ENCODE data around the gene YWHAB. TPM values are rescaled to one million over a fixed set of nuclear protein-coding genes. Genes with fewer than 3 reads are reported as not detected.

The YWHAB gene
- total and polyA plus RNA-seq, 10 donors = 85.8 to 237 (median 174) TPM

DNA sequence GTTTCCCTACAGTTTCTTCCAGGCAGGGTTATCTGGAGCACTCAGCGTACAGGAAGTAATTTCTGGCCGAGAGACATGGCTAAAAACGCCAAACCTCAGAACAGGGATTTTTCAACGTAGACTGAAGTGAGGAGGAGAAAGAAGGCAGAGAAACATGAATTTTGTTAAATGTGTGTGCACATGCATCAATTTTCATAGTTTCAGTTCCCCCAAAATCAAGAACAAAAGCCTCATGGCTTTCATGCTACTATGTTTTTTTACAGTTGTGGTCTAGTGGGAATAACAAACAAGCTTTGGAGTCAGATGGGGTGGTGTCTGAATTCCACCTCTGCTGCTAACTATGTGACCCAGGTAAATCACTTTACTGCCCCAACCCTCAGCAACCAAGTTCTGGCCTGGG, 69.8 kb downstream of the YWHAB start:
- DNase-seq = no peak
- Histone ChIP-seq H3K27me3 (replicated peaks in 1 of 7) (no peaks in the 10 kb centered on the region), H3K27ac (peak overlapping the region in 4 of 8 donors; percentile 4 to 67 (median 38)), H3K9me3 (no peaks in the 10 kb centered on the region), H3K4me3 (no peak overlapping the region), H3K4me1 (peaks cover 11 to 68% (median 30%) of the 10 kb centered on the region in 6 donors), H3K36me3 (peaks cover 0 to 77% (median 60%) of the 10 kb centered on the region in 6 donors)
- intact Hi-C loops (cut with DNase I; ENCODE audit: low total_unique reads) = loop anchor here (10.0 kb wide), 1 partner anchor 60 kb away; no protein-coding TSS in a partner anchor
- 50 to 76% (median 64%) methylated on average over 4 of the region's 4 CpGs for WGBS, 5 donors
- TF ChIP-seq POLR2AphosphoS5 (IDR thresholded peaks at IDR 0.05) (no peak), POLR2A (IDR thresholded peaks at IDR 0.05) (no peak)
- TF ChIP-seq, protein P1, sequence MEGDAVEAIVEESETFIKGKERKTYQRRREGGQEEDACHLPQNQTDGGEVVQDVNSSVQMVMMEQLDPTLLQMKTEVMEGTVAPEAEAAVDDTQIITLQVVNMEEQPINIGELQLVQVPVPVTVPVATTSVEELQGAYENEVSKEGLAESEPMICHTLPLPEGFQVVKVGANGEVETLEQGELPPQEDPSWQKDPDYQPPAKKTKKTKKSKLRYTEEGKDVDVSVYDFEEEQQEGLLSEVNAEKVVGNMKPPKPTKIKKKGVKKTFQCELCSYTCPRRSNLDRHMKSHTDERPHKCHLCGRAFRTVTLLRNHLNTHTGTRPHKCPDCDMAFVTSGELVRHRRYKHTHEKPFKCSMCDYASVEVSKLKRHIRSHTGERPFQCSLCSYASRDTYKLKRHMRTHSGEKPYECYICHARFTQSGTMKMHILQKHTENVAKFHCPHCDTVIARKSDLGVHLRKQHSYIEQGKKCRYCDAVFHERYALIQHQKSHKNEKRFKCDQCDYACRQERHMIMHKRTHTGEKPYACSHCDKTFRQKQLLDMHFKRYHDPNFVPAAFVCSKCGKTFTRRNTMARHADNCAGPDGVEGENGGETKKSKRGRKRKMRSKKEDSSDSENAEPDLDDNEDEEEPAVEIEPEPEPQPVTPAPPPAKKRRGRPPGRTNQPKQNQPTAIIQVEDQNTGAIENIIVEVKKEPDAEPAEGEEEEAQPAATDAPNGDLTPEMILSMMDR (IDR thresholded peaks at IDR 0.05 in 8 of 11, conservative IDR thresholded peaks at IDR 0.05 in 3 of 11) = no peak

- intact Hi-C loops (cut with DNase I; ENCODE audit: low total_unique reads) = loop anchor here (10.0 kb wide), 1 partner anchor 62 kb away; no protein-coding TSS in a partner anchor
- peaks cover 0 to 66% (median 49%) of the 10 kb centered on the region in 6 donors for H3K36me3 ChIP-seq
- H3K27me3 ChIP-seq (replicated peaks in 1 of 7) = no peaks in the 10 kb centered on the region
- peaks cover 13 to 80% (median 39%) of the 10 kb centered on the region in 6 donors for H3K4me1 ChIP-seq
- DNase-seq = no peak
- 92 to 96% (median 95%) methylated on average over 3 of the region's 3 CpGs for whole genome bisulfite sequencing, 5 donors
- no peak overlapping the region for H3K4me3 ChIP-seq
- TF ChIP-seq POLR2AphosphoS5 (IDR thresholded peaks at IDR 0.05) = no peak
- TF ChIP-seq, protein P1 (IDR thresholded peaks at IDR 0.05 in 8 of 11, conservative IDR thresholded peaks at IDR 0.05 in 3 of 11) = no peak
- no peak for TF ChIP-seq POLR2A (IDR thresholded peaks at IDR 0.05)
- H3K27ac ChIP-seq = no peak overlapping the region
- no peaks in the 10 kb centered on the region for H3K9me3 ChIP-seq
Measured at GRCh38 chr20:44956410-44956809, 70.9 kb downstream of the YWHAB start.

Other genes with a start within 250 kb of the YWHAB start
- 10 to 100 TPM; 18.8 to 30.4 (median 21.0) TPM for gene ADA, start 234.0 kb upstream of the YWHAB start, total RNA-seq
- gene ADA, start 234.0 kb upstream of the YWHAB start, polyA plus RNA-seq = 10 to 100 TPM; 14.8 to 25.0 (median 24.1) TPM
- gene CCN5, start 170.3 kb upstream of the YWHAB start, total RNA-seq = 1 to 10 TPM in 4 of 7 donors, under 1 TPM in 2, not detected in 1; 0.51 to 7.4 (median 1.5) TPM
- gene CCN5, start 170.3 kb upstream of the YWHAB start, polyA plus RNA-seq = 10 to 100 TPM in 1 of 3 donors, 1 to 10 TPM in 2; 1.3 to 10.6 (median 5.7) TPM
- under 1 TPM in 5 of 7 donors, not detected in 2; 0.17 to 0.92 (median 0.47) TPM for gene KCNK15, start 139.8 kb upstream of the YWHAB start, total RNA-seq
- gene KCNK15, start 139.8 kb upstream of the YWHAB start, polyA plus RNA-seq = under 1 TPM in 2 of 3 donors, not detected in 1; 0.06 to 0.08 TPM
- not detected for gene RIMS4, start 75.2 kb upstream of the YWHAB start, total RNA-seq
- under 1 TPM in 2 of 3 donors, not detected in 1; under 0.01 to 0.02 TPM for gene RIMS4, start 75.2 kb upstream of the YWHAB start, polyA plus RNA-seq
- gene PABPC1L, start 24.4 kb downstream of the YWHAB start, total RNA-seq = 10 to 100 TPM; 27.0 to 51.6 (median 34.2) TPM
- gene PABPC1L, start 24.4 kb downstream of the YWHAB start, polyA plus RNA-seq = 10 to 100 TPM; 31.9 to 61.4 (median 32.8) TPM
- 10 to 100 TPM; 11.6 to 18.0 (median 15.5) TPM for gene TOMM34, start 74.7 kb downstream of the YWHAB start, total RNA-seq
- gene TOMM34, start 74.7 kb downstream of the YWHAB start, polyA plus RNA-seq = 10 to 100 TPM; 13.6 to 19.4 (median 18.4) TPM
- gene STK4, start 80.8 kb downstream of the YWHAB start, total RNA-seq = 100 to 1,000 TPM; 115 to 241 (median 130) TPM
- gene STK4, start 80.8 kb downstream of the YWHAB start, polyA plus RNA-seq = 10 to 100 TPM; 19.0 to 26.5 (median 19.7) TPM
- gene KCNS1, start 215.4 kb downstream of the YWHAB start, total RNA-seq = not detected
- under 1 TPM in 2 of 3 donors, not detected in 1; 0.05 to 0.06 TPM for gene KCNS1, start 215.4 kb downstream of the YWHAB start, polyA plus RNA-seq
- gene WFDC5, start 229.5 kb downstream of the YWHAB start, total RNA-seq = not detected
- not detected for gene WFDC5, start 229.5 kb downstream of the YWHAB start, polyA plus RNA-seq
- not detected for gene WFDC12, start 238.8 kb downstream of the YWHAB start, total RNA-seq
- gene WFDC12, start 238.8 kb downstream of the YWHAB start, polyA plus RNA-seq = not detected

Measured in spleen (tissue), 11 donors.